Measurements from ENCODE around the gene TNRC18.
"Not testable (repeated sequence)": the region's sequence is repeated elsewhere in the genome, so short reads cannot be mapped to it uniquely, and the experiment has no call there.

Gene TNRC18

GRCh38 chr7:5348134-5349004, 75.3 kb downstream of the TNRC18 start:
- DNase-seq, result no peak

- no peak for DNase-seq
These were observed 78.0 kb downstream of the TNRC18 start for GRCh38 chr7:5345671-5346070.

- no peak for DNase-seq
These were observed 78.5 kb downstream of the TNRC18 start for GRCh38 chr7:5345171-5345570.

GRCh38 chr7:5344342-5344741, 79.3 kb downstream of the TNRC18 start:
- DNase-seq, result no peak

GRCh38 chr7:5343884-5344283, 79.8 kb downstream of the TNRC18 start:
- no peak for DNase-seq

GRCh38 chr7:5342631-5343030, 81.0 kb downstream of the TNRC18 start:
- no peak for DNase-seq

GRCh38 chr7:5339955-5340354, 83.7 kb downstream of the TNRC18 start:
- no peak for DNase-seq

GRCh38 chr7:5337047-5337446, 86.6 kb downstream of the TNRC18 start:
- no peak for DNase-seq

- no peak for DNase-seq
These were observed 89.0 kb downstream of the TNRC18 start for GRCh38 chr7:5334671-5335070.

- DNase-seq, result no peak
These were observed 90.3 kb downstream of the TNRC18 start for GRCh38 chr7:5333121-5334045.

GRCh38 chr7:5332579-5332978, 91.1 kb downstream of the TNRC18 start:
- no peak for DNase-seq

- no peak for DNase-seq
These were observed 93.3 kb downstream of the TNRC18 start for GRCh38 chr7:5330288-5330687.

- DNase-seq, result no peak
These were observed 98.7 kb downstream of the TNRC18 start for GRCh38 chr7:5324961-5325360.

- not testable (repeated sequence) for DNase-seq
These were observed 99.5 kb downstream of the TNRC18 start for GRCh38 chr7:5323800-5324781.

GRCh38 chr7:5322621-5323410, 100.8 kb downstream of the TNRC18 start:
- DNase-seq, result no peak

GRCh38 chr7:5320802-5321396, 102.7 kb downstream of the TNRC18 start:
- no peak for DNase-seq

- no peak for DNase-seq
These were observed 103.2 kb downstream of the TNRC18 start for GRCh38 chr7:5320391-5320790.

GRCh38 chr7:5318613-5319012, 105.0 kb downstream of the TNRC18 start:
- DNase-seq, result not testable (repeated sequence)

- no peak for DNase-seq
These were observed 107.9 kb downstream of the TNRC18 start for GRCh38 chr7:5315761-5316160.

- DNase-seq, result no peak
These were observed 108.8 kb downstream of the TNRC18 start for GRCh38 chr7:5314864-5315263.
